ENCODE data around the gene PKIG. TPM values are rescaled to one million over a fixed set of nuclear protein-coding genes. Genes with fewer than 3 reads are reported as not detected.

The PKIG gene
- total and polyA plus RNA-seq, 7 donors: 43.9 to 511 (median 348) TPM

- H3K36me3 ChIP-seq: no peaks in the 10 kb centered on the region
- TF ChIP-seq POLR2AphosphoS5 (IDR thresholded peaks at IDR 0.05) (no peak), CTCF (IDR thresholded peaks at IDR 0.05) (no peak)
- no peaks in the 10 kb centered on the region for H3K9me3 ChIP-seq
- intact Hi-C loops (cut with DNase I): no loop called here
- no peak overlapping the region for H3K4me3 ChIP-seq
- no peak for DNase-seq
- peaks cover 0 to 60% (median 41%) of the 10 kb centered on the region in 4 donors for H3K4me1 ChIP-seq
- no peaks in the 10 kb centered on the region for H3K27me3 ChIP-seq
- H3K27ac ChIP-seq: peak overlapping the region in 2 of 4 donors; percentile 44 to 55
- WGBS, 2 donors: 29 to 66% methylated on average over 4 of the region's 4 CpGs
Observed at GRCh38 chr20:44646023-44646640, 63.8 kb downstream of the PKIG start.

GRCh38 chr20:44646641-44647274 lies 64.4 kb downstream of the PKIG start:
- H3K4me1 ChIP-seq: peaks cover 0 to 61% (median 40%) of the 10 kb centered on the region in 4 donors
- intact Hi-C loops (cut with DNase I): no loop called here

GRCh38 chr20:44648068-44648467 lies 65.7 kb downstream of the PKIG start:
- Histone ChIP-seq H3K4me1 (peaks cover under 1 to 48% (median 32%) of the 10 kb centered on the region in 4 donors), H3K36me3 (no peaks in the 10 kb centered on the region), H3K27me3 (no peaks in the 10 kb centered on the region), H3K27ac (no peak overlapping the region), H3K4me3 (no peak overlapping the region), H3K9me3 (no peaks in the 10 kb centered on the region)
- intact Hi-C loops (cut with DNase I): no loop called here
- no peak for DNase-seq
- WGBS, 2 donors: 84 to 93% methylated on average over 5 of the region's 5 CpGs
- no peak for TF ChIP-seq POLR2AphosphoS5 (IDR thresholded peaks at IDR 0.05)
- no peak for TF ChIP-seq CTCF (IDR thresholded peaks at IDR 0.05)
- no peak for TF ChIP-seq POLR2A (IDR thresholded peaks at IDR 0.05)
- no peak for TF ChIP-seq EP300 (IDR thresholded peaks at IDR 0.05)

More at GRCh38 chr20:44646641-44647274, 64.4 kb downstream of the PKIG start:
- Histone ChIP-seq H3K36me3 (no peaks in the 10 kb centered on the region), H3K27me3 (no peaks in the 10 kb centered on the region), H3K27ac (peak overlapping the region in 2 of 4 donors; percentile 44 to 55), H3K9me3 (no peaks in the 10 kb centered on the region), H3K4me3 (no peak overlapping the region)
- 65 to 74% methylated on average over 10 of the region's 10 CpGs for WGBS, 2 donors
- no peak for DNase-seq
- TF ChIP-seq EP300 (IDR thresholded peaks at IDR 0.05): no peak

GRCh38 chr20:44648579-44648978 lies 66.2 kb downstream of the PKIG start:
- intact Hi-C loops (cut with DNase I): no loop called here
- Histone ChIP-seq H3K27me3 (no peaks in the 10 kb centered on the region), H3K36me3 (no peaks in the 10 kb centered on the region), H3K9me3 (no peaks in the 10 kb centered on the region), H3K27ac (no peak overlapping the region), H3K4me3 (no peak overlapping the region), H3K4me1 (peaks cover 2 to 45% (median 28%) of the 10 kb centered on the region in 4 donors)
- TF ChIP-seq CTCF (IDR thresholded peaks at IDR 0.05) (no peak), POLR2A (IDR thresholded peaks at IDR 0.05) (no peak), EP300 (IDR thresholded peaks at IDR 0.05) (no peak), POLR2AphosphoS5 (IDR thresholded peaks at IDR 0.05) (no peak)
- DNase-seq: no peak
- 81 to 89% methylated on average over 7 of the region's 7 CpGs for WGBS, 2 donors

GRCh38 chr20:44649126-44649525 lies 66.7 kb downstream of the PKIG start:
- H3K9me3 ChIP-seq: no peaks in the 10 kb centered on the region
- intact Hi-C loops (cut with DNase I): no loop called here
- no peak for TF ChIP-seq POLR2AphosphoS5 (IDR thresholded peaks at IDR 0.05)
- TF ChIP-seq EP300 (IDR thresholded peaks at IDR 0.05): no peak
- no peak for TF ChIP-seq CTCF (IDR thresholded peaks at IDR 0.05)
- TF ChIP-seq POLR2A (IDR thresholded peaks at IDR 0.05): no peak
- H3K4me1 ChIP-seq: peaks cover 2 to 40% (median 25%) of the 10 kb centered on the region in 4 donors
- 77 to 79% methylated on average over 3 of the region's 3 CpGs for WGBS, 2 donors
- no peak overlapping the region for H3K4me3 ChIP-seq
- DNase-seq: no peak
- no peaks in the 10 kb centered on the region for H3K27me3 ChIP-seq
- H3K36me3 ChIP-seq: no peaks in the 10 kb centered on the region
- H3K27ac ChIP-seq: no peak overlapping the region

Data from sigmoid colon (tissue), 7 donors.